IMR-90 (cell line): Measurements from ENCODE around the gene RALGPS1.

Experiments
- BHLHE40 ChIP-seq: fragments of 150-350 bp; IDR thresholded peaks from 2 replicates; pipeline ENCODE4 v1.6.1; 2016; ENCODE audit warnings: mild to moderate bottlenecking, low read depth, low read length
- CEBPB ChIP-seq: IDR thresholded peaks from 2 replicates; pipeline ENCODE4 v1.6.1; 2012; ENCODE audit warnings: low read depth, low read length, improper control_type of control experiment
- CTCF ChIP-seq: conservative IDR thresholded peaks from 2 replicates; pipeline ENCODE4 v1.5.1; 2012; ENCODE audit warnings: mild to moderate bottlenecking, low read depth, low read length, improper control_type of control experiment
- MAFK ChIP-seq: IDR thresholded peaks from 2 replicates; pipeline ENCODE4 v1.6.1; 2012; ENCODE audit warnings: low read depth, low read length, improper control_type of control experiment
- MXI1 ChIP-seq: IDR thresholded peaks from 2 replicates; pipeline ENCODE4 v1.6.1; 2012; ENCODE audit warnings: low read depth, mild to moderate bottlenecking, low read length, moderate library complexity, borderline replicate concordance
- NFE2L2 ChIP-seq: fragments of 150-350 bp; IDR thresholded peaks from 2 replicates; pipeline ENCODE4 v1.6.1; 2016; ENCODE audit warnings: low read depth, mild to moderate bottlenecking, low read length
- POLR2A ChIP-seq: IDR thresholded peaks from 2 replicates; pipeline ENCODE4 v1.6.1; 2012; ENCODE audit warnings: mild to moderate bottlenecking, low read depth, low read length
- RFX5 ChIP-seq: IDR thresholded peaks from 2 replicates; pipeline ENCODE4 v1.8.0; 2012; ENCODE audit warnings: low read depth, mild to moderate bottlenecking, low read length, moderate library complexity
- SMC3 ChIP-seq: fragments of 150-350 bp; IDR thresholded peaks from 2 replicates; pipeline ENCODE4 v1.6.1; 2016; ENCODE audit warnings: low read depth, mild to moderate bottlenecking, antibody characterized with exemption, low read length, moderate library complexity
- TF ChIP-seq, protein P1 (sequence below): fragments of 150-350 bp; IDR thresholded peaks from 2 replicates; pipeline ENCODE4 v1.6.1; 2016; ENCODE audit warnings: low read depth, mild to moderate bottlenecking, low read length, moderate library complexity, borderline replicate concordance

DNA sequence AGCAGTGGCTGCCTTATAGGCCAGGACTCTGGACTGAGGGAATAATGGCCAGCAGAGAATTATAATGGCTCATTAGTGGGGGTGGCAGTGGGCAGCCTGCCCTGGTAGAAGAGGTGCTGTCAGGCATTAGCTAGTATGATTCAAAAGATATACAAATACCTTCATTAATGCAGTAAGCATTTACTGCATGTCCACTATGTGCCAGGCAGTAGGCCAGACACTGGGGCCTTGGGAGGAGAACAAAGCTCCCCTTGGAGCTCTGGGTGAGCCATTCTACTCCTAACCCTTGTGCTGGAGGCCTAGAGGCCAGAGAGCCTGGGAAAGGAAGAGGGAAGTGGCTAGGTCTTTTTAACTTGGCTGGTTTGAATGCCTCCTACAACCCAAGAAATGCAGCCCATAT, 348.0 kb downstream of the RALGPS1 start:
- no peak for TF ChIP-seq CEBPB
- no peak for TF ChIP-seq CTCF
- TF ChIP-seq RFX5: no peak
- TF ChIP-seq POLR2A: no peak
- TF ChIP-seq SMC3: no peak
- TF ChIP-seq NFE2L2: no peak
- TF ChIP-seq MXI1: no peak
- TF ChIP-seq BHLHE40: no peak
- no peak for TF ChIP-seq MAFK
- TF ChIP-seq, protein P1, sequence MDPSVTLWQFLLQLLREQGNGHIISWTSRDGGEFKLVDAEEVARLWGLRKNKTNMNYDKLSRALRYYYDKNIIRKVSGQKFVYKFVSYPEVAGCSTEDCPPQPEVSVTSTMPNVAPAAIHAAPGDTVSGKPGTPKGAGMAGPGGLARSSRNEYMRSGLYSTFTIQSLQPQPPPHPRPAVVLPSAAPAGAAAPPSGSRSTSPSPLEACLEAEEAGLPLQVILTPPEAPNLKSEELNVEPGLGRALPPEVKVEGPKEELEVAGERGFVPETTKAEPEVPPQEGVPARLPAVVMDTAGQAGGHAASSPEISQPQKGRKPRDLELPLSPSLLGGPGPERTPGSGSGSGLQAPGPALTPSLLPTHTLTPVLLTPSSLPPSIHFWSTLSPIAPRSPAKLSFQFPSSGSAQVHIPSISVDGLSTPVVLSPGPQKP: no peak
